ENCODE data around the gene DCTN4. TPM values are rescaled to one million over a fixed set of nuclear protein-coding genes. Genes with fewer than 3 reads are reported as not detected.

Gene DCTN4
- total RNA-seq, 1 experiment from 2014 or later: 43.9 TPM

DNA sequence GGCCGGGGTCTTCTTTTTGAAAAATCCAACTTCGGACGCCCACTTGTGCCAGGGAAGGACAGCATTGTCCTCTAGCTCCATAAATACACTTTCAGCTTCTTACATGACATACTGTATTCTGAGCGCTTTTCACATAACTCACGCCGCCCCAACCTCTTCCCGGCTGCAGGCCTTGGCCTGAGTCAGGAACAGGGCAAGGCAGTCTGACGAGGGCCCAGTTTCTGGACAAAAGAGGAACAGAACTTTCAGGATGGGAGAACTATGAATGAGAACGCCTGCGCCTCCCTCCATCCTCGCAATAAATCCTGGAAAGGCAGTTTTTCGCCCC is 650 bp downstream of the DCTN4 start (continued):
- TF ChIP-seq SMAD3 (CRISPR knock-in tag; IDR thresholded peaks at IDR 0.05; ENCODE audit: borderline replicate concordance): no peak
- TF ChIP-seq, protein P1, sequence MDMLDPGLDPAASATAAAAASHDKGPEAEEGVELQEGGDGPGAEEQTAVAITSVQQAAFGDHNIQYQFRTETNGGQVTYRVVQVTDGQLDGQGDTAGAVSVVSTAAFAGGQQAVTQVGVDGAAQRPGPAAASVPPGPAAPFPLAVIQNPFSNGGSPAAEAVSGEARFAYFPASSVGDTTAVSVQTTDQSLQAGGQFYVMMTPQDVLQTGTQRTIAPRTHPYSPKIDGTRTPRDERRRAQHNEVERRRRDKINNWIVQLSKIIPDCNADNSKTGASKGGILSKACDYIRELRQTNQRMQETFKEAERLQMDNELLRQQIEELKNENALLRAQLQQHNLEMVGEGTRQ (CRISPR knock-in tag; IDR thresholded peaks at IDR 0.05): no peak
- TF ChIP-seq, protein P2, sequence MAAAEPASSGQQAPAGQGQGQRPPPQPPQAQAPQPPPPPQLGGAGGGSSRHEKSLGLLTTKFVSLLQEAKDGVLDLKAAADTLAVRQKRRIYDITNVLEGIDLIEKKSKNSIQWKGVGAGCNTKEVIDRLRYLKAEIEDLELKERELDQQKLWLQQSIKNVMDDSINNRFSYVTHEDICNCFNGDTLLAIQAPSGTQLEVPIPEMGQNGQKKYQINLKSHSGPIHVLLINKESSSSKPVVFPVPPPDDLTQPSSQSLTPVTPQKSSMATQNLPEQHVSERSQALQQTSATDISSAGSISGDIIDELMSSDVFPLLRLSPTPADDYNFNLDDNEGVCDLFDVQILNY (CRISPR knock-in tag; IDR thresholded peaks at IDR 0.05): no peak
- TF ChIP-seq, protein P3, sequence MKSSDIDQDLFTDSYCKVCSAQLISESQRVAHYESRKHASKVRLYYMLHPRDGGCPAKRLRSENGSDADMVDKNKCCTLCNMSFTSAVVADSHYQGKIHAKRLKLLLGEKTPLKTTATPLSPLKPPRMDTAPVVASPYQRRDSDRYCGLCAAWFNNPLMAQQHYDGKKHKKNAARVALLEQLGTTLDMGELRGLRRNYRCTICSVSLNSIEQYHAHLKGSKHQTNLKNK (CRISPR knock-in tag; IDR thresholded peaks at IDR 0.05): no peak
- TF ChIP-seq NFYB (CRISPR knock-in tag; conservative IDR thresholded peaks at IDR 0.05; ENCODE audit: low read depth): no peak
- TF ChIP-seq KAT7 (CRISPR knock-in tag; IDR thresholded peaks at IDR 0.05; ENCODE audit: borderline replicate concordance): no peak

DNA sequence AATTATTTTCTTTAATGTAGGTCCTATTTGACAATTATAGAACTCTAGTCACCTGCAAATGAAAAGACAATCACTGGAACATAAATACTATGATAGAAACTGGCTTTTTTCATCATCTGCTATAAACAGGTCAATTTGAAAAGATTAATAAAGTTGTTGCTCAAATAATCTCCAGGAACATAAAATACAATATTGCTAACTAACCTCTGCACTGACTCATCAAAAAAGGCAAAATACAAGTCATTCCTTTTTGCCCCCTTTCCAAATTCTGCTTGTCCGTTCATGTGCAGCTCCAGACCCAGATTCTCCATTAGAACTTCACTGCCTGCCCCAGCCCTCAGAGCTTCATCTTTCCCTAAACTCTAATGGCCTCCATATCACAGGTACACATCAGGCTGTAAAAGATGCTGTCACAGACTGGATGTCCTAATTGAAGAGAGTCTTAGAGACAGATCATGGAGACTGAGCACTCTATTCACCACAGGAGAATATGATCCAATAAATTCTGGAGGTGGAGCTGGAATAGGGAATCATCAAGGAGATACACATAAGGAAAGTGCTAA is 1.6 kb downstream of the DCTN4 start:
- peak overlapping the region; percentile 44 for H3K4me3 Mint-ChIP-seq
- TF ChIP-seq TP53 (CRISPR knock-in tag; IDR thresholded peaks at IDR 0.05) (no peak), ZNF219 (CRISPR knock-in tag; IDR thresholded peaks at IDR 0.05; ENCODE audit: borderline replicate concordance) (no peak), TCF7 (CRISPR knock-in tag; IDR thresholded peaks at IDR 0.05; ENCODE audit: low read depth) (no peak), CREB1 (CRISPR knock-in tag; IDR thresholded peaks at IDR 0.05) (no peak)
- TF ChIP-seq, protein P4, sequence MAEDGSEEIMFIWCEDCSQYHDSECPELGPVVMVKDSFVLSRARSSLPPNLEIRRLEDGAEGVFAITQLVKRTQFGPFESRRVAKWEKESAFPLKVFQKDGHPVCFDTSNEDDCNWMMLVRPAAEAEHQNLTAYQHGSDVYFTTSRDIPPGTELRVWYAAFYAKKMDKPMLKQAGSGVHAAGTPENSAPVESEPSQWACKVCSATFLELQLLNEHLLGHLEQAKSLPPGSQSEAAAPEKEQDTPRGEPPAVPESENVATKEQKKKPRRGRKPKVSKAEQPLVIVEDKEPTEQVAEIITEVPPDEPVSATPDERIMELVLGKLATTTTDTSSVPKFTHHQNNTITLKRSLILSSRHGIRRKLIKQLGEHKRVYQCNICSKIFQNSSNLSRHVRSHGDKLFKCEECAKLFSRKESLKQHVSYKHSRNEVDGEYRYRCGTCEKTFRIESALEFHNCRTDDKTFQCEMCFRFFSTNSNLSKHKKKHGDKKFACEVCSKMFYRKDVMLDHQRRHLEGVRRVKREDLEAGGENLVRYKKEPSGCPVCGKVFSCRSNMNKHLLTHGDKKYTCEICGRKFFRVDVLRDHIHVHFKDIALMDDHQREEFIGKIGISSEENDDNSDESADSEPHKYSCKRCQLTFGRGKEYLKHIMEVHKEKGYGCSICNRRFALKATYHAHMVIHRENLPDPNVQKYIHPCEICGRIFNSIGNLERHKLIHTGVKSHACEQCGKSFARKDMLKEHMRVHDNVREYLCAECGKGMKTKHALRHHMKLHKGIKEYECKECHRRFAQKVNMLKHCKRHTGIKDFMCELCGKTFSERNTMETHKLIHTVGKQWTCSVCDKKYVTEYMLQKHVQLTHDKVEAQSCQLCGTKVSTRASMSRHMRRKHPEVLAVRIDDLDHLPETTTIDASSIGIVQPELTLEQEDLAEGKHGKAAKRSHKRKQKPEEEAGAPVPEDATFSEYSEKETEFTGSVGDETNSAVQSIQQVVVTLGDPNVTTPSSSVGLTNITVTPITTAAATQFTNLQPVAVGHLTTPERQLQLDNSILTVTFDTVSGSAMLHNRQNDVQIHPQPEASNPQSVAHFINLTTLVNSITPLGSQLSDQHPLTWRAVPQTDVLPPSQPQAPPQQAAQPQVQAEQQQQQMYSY (CRISPR knock-in tag; IDR thresholded peaks at IDR 0.05): no peak
- TF ChIP-seq, protein P5, sequence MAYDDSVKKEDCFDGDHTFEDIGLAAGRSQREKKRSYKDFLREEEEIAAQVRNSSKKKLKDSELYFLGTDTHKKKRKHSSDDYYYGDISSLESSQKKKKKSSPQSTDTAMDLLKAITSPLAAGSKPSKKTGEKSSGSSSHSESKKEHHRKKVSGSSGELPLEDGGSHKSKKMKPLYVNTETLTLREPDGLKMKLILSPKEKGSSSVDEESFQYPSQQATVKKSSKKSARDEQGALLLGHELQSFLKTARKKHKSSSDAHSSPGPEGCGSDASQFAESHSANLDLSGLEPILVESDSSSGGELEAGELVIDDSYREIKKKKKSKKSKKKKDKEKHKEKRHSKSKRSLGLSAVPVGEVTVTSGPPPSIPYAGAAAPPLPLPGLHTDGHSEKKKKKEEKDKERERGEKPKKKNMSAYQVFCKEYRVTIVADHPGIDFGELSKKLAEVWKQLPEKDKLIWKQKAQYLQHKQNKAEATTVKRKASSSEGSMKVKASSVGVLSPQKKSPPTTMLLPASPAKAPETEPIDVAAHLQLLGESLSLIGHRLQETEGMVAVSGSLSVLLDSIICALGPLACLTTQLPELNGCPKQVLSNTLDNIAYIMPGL (CRISPR knock-in tag; IDR thresholded peaks at IDR 0.05): no peak
- peaks cover 45% of the 10 kb centered on the region for H3K36me3 Mint-ChIP-seq
- ChIA-PET CTCF (interaction anchor here (1.6 to 3.2 kb wide), 2 partner anchors 22 to 307 kb away, joined by 5 to 29 read pairs; partner anchors contain the start of genes RPS14 and SMIM3), POLR2A (interaction anchor here (2.8 kb wide), 1 partner anchor 57 kb away, joined by 11 read pairs; the partner anchor contains the start of gene RBM22)
- peaks cover 30% of the 10 kb centered on the region for H3K27me3 Mint-ChIP-seq (ENCODE audit: low read depth)
- ATAC-seq: no peak
- H3K4me1 Mint-ChIP-seq: peaks cover 7% of the 10 kb centered on the region
- no peak for DNase-seq (ENCODE audit: low spot score)
- H3K27ac Mint-ChIP-seq: peak overlapping the region; percentile 28; the same call in 1 of the 2 replicates
- H3K9me3 Mint-ChIP-seq: peaks cover 14% of the 10 kb centered on the region

- Mint-ChIP-seq H3K36me3 (peaks cover 55% of the 10 kb centered on the region), H3K27me3 (ENCODE audit: low read depth) (no peaks in the 10 kb centered on the region), H3K4me1 (peaks cover 4% of the 10 kb centered on the region), H3K27ac (no peak overlapping the region), H3K4me3 (no peak overlapping the region), H3K9me3 (no peaks in the 10 kb centered on the region; the same call in 1 of the 2 replicates)
- ChIA-PET POLR2A (no interaction called here), CTCF (no interaction called here)
- no peak for DNase-seq (ENCODE audit: low spot score)
- no peak for ATAC-seq
- no peak for TF ChIP-seq ZNF671 (CRISPR knock-in tag; IDR thresholded peaks at IDR 0.05)
- no peak for TF ChIP-seq CBFB (CRISPR knock-in tag; IDR thresholded peaks at IDR 0.05; ENCODE audit: low read depth)
- TF ChIP-seq ZNF396 (CRISPR knock-in tag; IDR thresholded peaks at IDR 0.05; ENCODE audit: borderline replicate concordance): no peak
- TF ChIP-seq, protein P6, sequence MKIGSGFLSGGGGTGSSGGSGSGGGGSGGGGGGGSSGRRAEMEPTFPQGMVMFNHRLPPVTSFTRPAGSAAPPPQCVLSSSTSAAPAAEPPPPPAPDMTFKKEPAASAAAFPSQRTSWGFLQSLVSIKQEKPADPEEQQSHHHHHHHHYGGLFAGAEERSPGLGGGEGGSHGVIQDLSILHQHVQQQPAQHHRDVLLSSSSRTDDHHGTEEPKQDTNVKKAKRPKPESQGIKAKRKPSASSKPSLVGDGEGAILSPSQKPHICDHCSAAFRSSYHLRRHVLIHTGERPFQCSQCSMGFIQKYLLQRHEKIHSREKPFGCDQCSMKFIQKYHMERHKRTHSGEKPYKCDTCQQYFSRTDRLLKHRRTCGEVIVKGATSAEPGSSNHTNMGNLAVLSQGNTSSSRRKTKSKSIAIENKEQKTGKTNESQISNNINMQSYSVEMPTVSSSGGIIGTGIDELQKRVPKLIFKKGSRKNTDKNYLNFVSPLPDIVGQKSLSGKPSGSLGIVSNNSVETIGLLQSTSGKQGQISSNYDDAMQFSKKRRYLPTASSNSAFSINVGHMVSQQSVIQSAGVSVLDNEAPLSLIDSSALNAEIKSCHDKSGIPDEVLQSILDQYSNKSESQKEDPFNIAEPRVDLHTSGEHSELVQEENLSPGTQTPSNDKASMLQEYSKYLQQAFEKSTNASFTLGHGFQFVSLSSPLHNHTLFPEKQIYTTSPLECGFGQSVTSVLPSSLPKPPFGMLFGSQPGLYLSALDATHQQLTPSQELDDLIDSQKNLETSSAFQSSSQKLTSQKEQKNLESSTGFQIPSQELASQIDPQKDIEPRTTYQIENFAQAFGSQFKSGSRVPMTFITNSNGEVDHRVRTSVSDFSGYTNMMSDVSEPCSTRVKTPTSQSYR (CRISPR knock-in tag; IDR thresholded peaks at IDR 0.05): no peak
- TF ChIP-seq RORB (CRISPR knock-in tag; IDR thresholded peaks at IDR 0.05): no peak
- no peak for TF ChIP-seq ATF3 (CRISPR knock-in tag; conservative IDR thresholded peaks at IDR 0.05)
- TF ChIP-seq NR1H2 (CRISPR knock-in tag; IDR thresholded peaks at IDR 0.05): no peak
- TF ChIP-seq E2F4 (CRISPR knock-in tag; IDR thresholded peaks at IDR 0.05; ENCODE audit: borderline replicate concordance, low read depth): no peak
Observed at GRCh38 chr5:150753863-150754262, 5.0 kb downstream of the DCTN4 start.

All from WTC11 (cell line).